ENCODE results near the gene ABCF1.

Gene ABCF1

GRCh38 chr6:30560930-30561329, 10.3 kb upstream of the ABCF1 start:
- no peak for DNase-seq

GRCh38 chr6:30562470-30563425, 8.5 kb upstream of the ABCF1 start:
- DNase-seq, result no peak

- DNase-seq, result no peak
Observed at GRCh38 chr6:30564114-30564513, 7.1 kb upstream of the ABCF1 start.

- DNase-seq, result no peak
Observed at GRCh38 chr6:30565772-30566171, 5.5 kb upstream of the ABCF1 start.

- no peak for DNase-seq
Observed at GRCh38 chr6:30568245-30568644, 3.0 kb upstream of the ABCF1 start.

- DNase-seq, result no peak
Observed at GRCh38 chr6:30570263-30570662, 979 bp upstream of the ABCF1 start.

- no peak for DNase-seq
Observed at GRCh38 chr6:30570740-30571074, 535 bp upstream of the ABCF1 start.

GRCh38 chr6:30571762-30572082, 480 bp downstream of the ABCF1 start:
- DNase-seq, result no peak

GRCh38 chr6:30572148-30572547, 906 bp downstream of the ABCF1 start:
- DNase-seq, result no peak

- DNase-seq, result no peak
Observed at GRCh38 chr6:30573113-30573512, 1.9 kb downstream of the ABCF1 start.

- DNase-seq, result no peak
Observed at GRCh38 chr6:30578051-30578450, 6.8 kb downstream of the ABCF1 start.

- DNase-seq, result no peak
Observed at GRCh38 chr6:30583921-30584320, 12.7 kb downstream of the ABCF1 start.

- no peak for DNase-seq
Observed at GRCh38 chr6:30589754-30590358, 18.6 kb downstream of the ABCF1 start.

- DNase-seq, result no peak
Observed at GRCh38 chr6:30590509-30590908, 19.3 kb downstream of the ABCF1 start.

- DNase-seq, result no peak
Observed at GRCh38 chr6:30591008-30591407, 19.8 kb downstream of the ABCF1 start.

GRCh38 chr6:30592287-30592686, 21.0 kb downstream of the ABCF1 start:
- no peak for DNase-seq

- DNase-seq, result peak; percentile 40
Observed at GRCh38 chr6:30597315-30598144, 26.3 kb downstream of the ABCF1 start.

- DNase-seq, result no peak
Observed at GRCh38 chr6:30598912-30599624, 27.8 kb downstream of the ABCF1 start.

- DNase-seq, result no peak
Observed at GRCh38 chr6:30599625-30600324, 28.5 kb downstream of the ABCF1 start.

- DNase-seq, result no peak
Observed at GRCh38 chr6:30600451-30600961, 29.3 kb downstream of the ABCF1 start.

- no peak for DNase-seq
Observed at GRCh38 chr6:30601436-30601814, 30.2 kb downstream of the ABCF1 start.
